Left lung (tissue), 10 donors: ENCODE measurements around the gene TMEM271. TPM values are rescaled to one million over a fixed set of nuclear protein-coding genes. Genes with fewer than 3 reads are reported as not detected.

Source experiments
- ATAC-seq: fragments of 200-7000 bp; cut with Tn5 transposase; one replicate; pipeline ENCODE4 v1.9.1; 2020; ENCODE audit warnings: moderate library complexity
- DNase-seq, 4 donors: peaks; one replicate each; pipeline ENCODE4 v3.0.0-alpha.2; 2013 to 2020
- H3K27ac ChIP-seq, 2 donors: fragments of 200-600 bp; sonication (generic) in 1 of 2; one replicate each; pipeline versions ENCODE4 v1.5.0 to v1.8.0; 2020 to 2021
- H3K27me3 ChIP-seq, 2 donors: fragments of 200-600 bp; sonication (generic) in 1 of 2; one replicate each; pipeline versions ENCODE4 v1.5.0 to v1.8.0; 2020 to 2021
- H3K36me3 ChIP-seq, 2 donors: fragments of 200-600 bp; sonication (generic) in 1 of 2; one replicate each; pipeline versions ENCODE4 v1.5.0 to v1.8.0; 2020 to 2021
- H3K4me1 ChIP-seq, 2 donors: fragments of 200-600 bp; one replicate each; pipeline ENCODE4 v1.8.0; 2021
- H3K4me3 ChIP-seq, 2 donors: fragments of 200-600 bp; sonication (generic) in 1 of 2; one replicate each; pipeline versions ENCODE4 v1.5.0 to v1.8.0; 2020 to 2021; ENCODE audit warnings: mild to moderate bottlenecking in 1 of 2
- H3K9me3 ChIP-seq, 2 donors: fragments of 200-600 bp; sonication (generic) in 1 of 2; one replicate each; pipeline versions ENCODE4 v1.5.0 to v1.8.0; 2020 to 2021
- CTCF ChIP-seq, 2 donors: fragments of 200-600 bp; sonication (generic) in 1 of 2; IDR thresholded peaks; one replicate each; pipeline versions ENCODE4 v1.5.0 to v1.8.0; 2021; ENCODE audit warnings: antibody characterized with exemption in 2 of 2
- intact Hi-C, 2 donors: fragments of 100-400 bp; cut with DNase I; formaldehyde crosslinking; loops; one replicate each; pipeline versions ENCODE4 v1.11.2 to v1.14.2; 2022
- polyA plus RNA-seq, 6 donors: library from polyadenylated mRNA; unstranded; fragments of 120-200 nt; gene quantifications; one replicate each; pipeline ENCODE4 v1.2.1, GENCODE V29; 2013; ENCODE audit not compliant: insufficient read length in 6 of 6
- total RNA-seq, 2 donors: library from RNA; stranded (reverse); fragmentation: NEBNext Ultra II Directional; extraction: Animal tissue kit (Norgen Biotek cat#: 25700); gene quantifications; one replicate each; pipeline ENCODE4 v1.2.1, GENCODE V29; 2021
- donor health status: DM: no; HTN: yes; CAD: no.
- donor health status: DM: no; HTN: no; CAD: no.

Gene TMEM271
- total and polyA plus RNA-seq, 8 donors = not detected

GRCh38 chr4:538542-539142 lies 37.5 kb downstream of the TMEM271 start:
- no peak overlapping the region for H3K4me3 ChIP-seq
- H3K36me3 ChIP-seq = peaks cover 0 to 54% of the 10 kb centered on the region in 2 donors
- H3K9me3 ChIP-seq = peaks cover 0 to 14% of the 10 kb centered on the region in 2 donors
- H3K27me3 ChIP-seq = no peaks in the 10 kb centered on the region
- no peak overlapping the region for H3K27ac ChIP-seq
- no peak for TF ChIP-seq CTCF (IDR thresholded peaks at IDR 0.05)
- intact Hi-C loops = no loop called here
- H3K4me1 ChIP-seq = no peaks in the 10 kb centered on the region
- no peak for DNase-seq
- no peak for ATAC-seq

- TF ChIP-seq CTCF (IDR thresholded peaks at IDR 0.05) = no peak
- H3K27ac ChIP-seq = no peak overlapping the region
- H3K27me3 ChIP-seq = no peaks in the 10 kb centered on the region
- no peak overlapping the region for H3K4me3 ChIP-seq
- H3K4me1 ChIP-seq = no peaks in the 10 kb centered on the region
- H3K36me3 ChIP-seq = peaks cover 0 to 64% of the 10 kb centered on the region in 2 donors
- H3K9me3 ChIP-seq = peaks cover 0 to 16% of the 10 kb centered on the region in 2 donors
- intact Hi-C loops = no loop called here
- no peak for ATAC-seq
- no peak for DNase-seq
Observed at GRCh38 chr4:537436-538264, 38.4 kb downstream of the TMEM271 start.

- no peak overlapping the region for H3K4me3 ChIP-seq
- ATAC-seq (no peak), DNase-seq (no peak)
- H3K36me3 ChIP-seq = peaks cover 0 to 75% of the 10 kb centered on the region in 2 donors
- intact Hi-C loops = no loop called here
- H3K9me3 ChIP-seq = peaks cover 0 to 19% of the 10 kb centered on the region in 2 donors
- no peak overlapping the region for H3K27ac ChIP-seq
- H3K27me3 ChIP-seq = no peaks in the 10 kb centered on the region
- H3K4me1 ChIP-seq = no peaks in the 10 kb centered on the region
- TF ChIP-seq CTCF (IDR thresholded peaks at IDR 0.05) = no peak
Observed at GRCh38 chr4:536351-536972, 39.6 kb downstream of the TMEM271 start.

- Histone ChIP-seq H3K27me3 (no peaks in the 10 kb centered on the region), H3K4me3 (no peak overlapping the region), H3K36me3 (peaks cover 0 to 81% of the 10 kb centered on the region in 2 donors), H3K27ac (no peak overlapping the region), H3K9me3 (peaks cover 0 to 19% of the 10 kb centered on the region in 2 donors), H3K4me1 (no peaks in the 10 kb centered on the region)
- no peak for ATAC-seq
- TF ChIP-seq CTCF (IDR thresholded peaks at IDR 0.05) = no peak
- no peak for DNase-seq
- intact Hi-C loops = no loop called here
Observed at GRCh38 chr4:535924-536281, 40.2 kb downstream of the TMEM271 start.
